Dermis blood vessel endothelial cell (primary cell): ENCODE data around the gene LAMB2. TPM values are rescaled to one million over a fixed set of nuclear protein-coding genes. Genes with fewer than 3 reads are reported as not detected.

Source experiments
- total RNA-seq: library from RNA; depleted of rRNA; stranded (reverse); fragments of >200 nt; gene quantifications from 2 replicates; pipeline ENCODE4 v1.2.3, GENCODE V29; 2014

LAMB2 gene
- total RNA-seq, 1 donor from 2014 or later = 995 TPM

Other genes starting within 250 kb of the LAMB2 start
- 21.9 and 29.3 TPM in 2 replicates for gene SLC25A20, start 234.2 kb downstream of the LAMB2 start, total RNA-seq
- 77.2 and 86.3 TPM in 2 replicates for gene ARIH2, start 214.2 kb downstream of the LAMB2 start, total RNA-seq
- gene P4HTM, start 142.8 kb downstream of the LAMB2 start, total RNA-seq = 12.1 and 16.5 TPM in 2 replicates
- gene WDR6, start 125.7 kb downstream of the LAMB2 start, total RNA-seq = 75.2 and 86.3 TPM in 2 replicates
- 45.1 and 47.5 TPM in 2 replicates for gene DALRD3, start 114.5 kb downstream of the LAMB2 start, total RNA-seq
- 66.4 and 74.0 TPM in 2 replicates for gene NDUFAF3, start 110.9 kb downstream of the LAMB2 start, total RNA-seq
- gene IMPDH2, start 103.7 kb downstream of the LAMB2 start, total RNA-seq = 145 and 226 TPM in 2 replicates
- 62.0 and 110 TPM in 2 replicates for gene QRICH1, start 39.0 kb downstream of the LAMB2 start, total RNA-seq
- 485 and 565 TPM in 2 replicates for gene QARS1, start 28.3 kb downstream of the LAMB2 start, total RNA-seq
- gene USP19, start 12.2 kb downstream of the LAMB2 start, total RNA-seq = 50.2 and 58.4 TPM in 2 replicates
- 22.0 and 25.9 TPM in 2 replicates for gene CCDC71, start 33.3 kb upstream of the LAMB2 start, total RNA-seq
- 76.8 and 90.4 TPM in 2 replicates for gene KLHDC8B, start 38.5 kb upstream of the LAMB2 start, total RNA-seq
- gene C3orf62, start 144.2 kb upstream of the LAMB2 start, total RNA-seq = 1.4 and 1.5 TPM in 2 replicates
- gene USP4, start 207.0 kb upstream of the LAMB2 start, total RNA-seq = 28.8 and 29.7 TPM in 2 replicates
- gene GPX1, start 225.3 kb upstream of the LAMB2 start, total RNA-seq = 434 and 439 TPM in 2 replicates